Left lobe of liver (tissue), 2 donors: Measurements from ENCODE around the gene ABCC2. TPM values are rescaled to one million over a fixed set of nuclear protein-coding genes. Genes with fewer than 3 reads are reported as not detected.
A peak's percentile ranks its signal among the peaks of the same experiment; 100 is the strongest.
"Not testable (repeated sequence)": the region's sequence is repeated elsewhere in the genome, so short reads cannot be mapped to it uniquely, and the experiment has no call there.

Experiments
- ATAC-seq: fragments of 200-7000 bp; cut with Tn5 transposase; one replicate; pipeline ENCODE4 v1.9.1; 2020; ENCODE audit warnings: mild to moderate bottlenecking, moderate library complexity
- DNase-seq: peaks from one replicate; pipeline ENCODE4 v3.0.0-alpha.2; 2020; ENCODE audit warnings: low spot score
- total RNA-seq: library from RNA; stranded (reverse); gene quantifications from one replicate; pipeline ENCODE4 v1.2.1, GENCODE V29; 2021
- donor health status: DM: no; HTN: no; CAD: no; lungs with moderate emphysema.
- donor health status: DM: no; HTN: yes; CAD: no.

Gene ABCC2
- 254 TPM for total RNA-seq

GRCh38 chr10:99782447-99783286 lies at the start of gene ABCC2:
TSS of gene ABCC2 (plus strand) at chr10:99782640. CDS start at chr10:99782845, 205 bp downstream.
- ATAC-seq (peak; percentile 71), DNase-seq (peak; percentile 70)

- ATAC-seq = no peak
Observed at GRCh38 chr10:99733366-99733765, 49.1 kb upstream of the ABCC2 start.

GRCh38 chr10:99734111-99734510 lies 48.3 kb upstream of the ABCC2 start:
- not testable (repeated sequence) for DNase-seq, ATAC-seq

More at GRCh38 chr10:99733366-99733765, 49.1 kb upstream of the ABCC2 start:
- DNase-seq = no peak

DNA sequence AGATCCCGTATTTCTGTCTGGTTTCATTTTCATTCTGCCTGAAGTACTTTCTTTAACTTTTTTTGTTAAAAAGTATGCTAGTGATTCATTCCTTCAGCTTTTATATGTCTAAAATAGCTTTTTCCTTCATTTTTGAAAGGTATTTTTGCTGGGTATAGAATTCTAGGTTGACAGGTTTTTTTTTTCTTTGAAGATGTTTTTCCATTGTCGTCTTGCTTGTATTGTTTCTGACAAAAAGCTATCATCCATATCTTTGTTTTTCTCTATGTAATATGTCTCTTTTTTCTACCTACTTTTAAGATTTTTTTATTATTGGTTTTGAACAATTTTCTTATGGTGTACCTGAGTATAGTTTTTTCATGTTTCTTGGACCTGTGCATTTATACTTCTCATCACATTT lies 42.2 kb upstream of the ABCC2 start:
- DNase-seq = no peak
- ATAC-seq = no peak

- ATAC-seq (no peak), DNase-seq (no peak)
Observed at GRCh38 chr10:99740933-99741559, 41.4 kb upstream of the ABCC2 start.

DNA sequence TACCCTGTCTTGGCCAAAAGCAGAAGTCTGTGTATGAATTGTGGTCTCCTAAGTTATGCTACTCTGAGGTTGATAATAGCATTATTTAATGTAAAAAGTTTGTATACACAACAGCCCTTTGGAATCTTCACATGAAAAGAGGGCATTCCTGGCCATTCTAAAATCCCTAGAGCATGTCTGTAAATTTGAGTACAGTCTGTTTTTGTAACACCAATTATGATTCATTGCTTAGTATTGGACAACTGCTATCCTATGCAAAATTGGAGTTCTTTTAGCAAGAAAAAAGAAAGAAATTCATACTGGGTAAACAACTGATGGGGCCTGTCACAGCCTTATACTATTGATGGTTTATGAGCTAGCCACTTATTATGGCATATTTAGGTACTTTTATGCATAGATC lies 40.2 kb upstream of the ABCC2 start:
- DNase-seq (no peak), ATAC-seq (no peak)

DNA sequence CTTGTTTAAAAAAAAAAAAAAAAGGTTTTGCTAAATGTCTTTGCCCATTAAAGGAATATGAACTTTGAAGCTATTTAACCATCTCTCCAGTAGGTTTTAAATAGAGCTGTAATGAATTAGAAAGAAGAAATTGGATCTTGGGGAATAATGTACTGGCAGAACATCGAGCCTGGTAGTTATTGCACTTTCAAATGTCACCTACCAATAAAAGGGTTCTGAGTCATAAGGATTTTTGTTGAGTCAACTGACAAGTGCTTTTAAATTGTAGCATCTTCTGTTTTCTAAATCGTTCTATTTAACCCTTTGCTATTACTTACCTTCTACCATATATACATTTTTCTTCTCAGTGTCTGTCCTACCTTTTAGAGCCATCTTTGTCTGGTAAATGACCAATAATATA lies 39.7 kb upstream of the ABCC2 start:
- ATAC-seq = no peak
- DNase-seq = no peak

- ATAC-seq (no peak), DNase-seq (no peak)
Observed at GRCh38 chr10:99743841-99744240, 38.6 kb upstream of the ABCC2 start.

DNA sequence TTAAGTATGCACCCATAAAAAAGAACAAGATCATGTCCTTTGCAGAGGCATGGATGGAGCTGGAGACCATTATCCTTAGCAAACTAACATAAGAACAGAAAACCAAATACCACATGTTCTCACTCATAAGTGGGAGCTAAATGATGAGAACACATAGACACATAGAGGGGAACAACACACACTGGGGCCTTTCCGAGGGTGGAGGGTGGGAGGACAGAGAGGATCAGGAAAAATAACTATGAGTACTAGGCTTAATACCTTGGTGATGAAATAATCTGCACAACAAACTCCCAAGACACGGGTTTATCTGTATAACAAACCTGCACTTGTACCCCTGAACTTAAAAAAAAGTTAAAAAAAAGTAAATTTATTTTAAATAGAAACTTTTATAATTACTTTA lies 36.3 kb upstream of the ABCC2 start:
- not testable (repeated sequence) for DNase-seq, ATAC-seq

GRCh38 chr10:99748823-99749451 lies 33.5 kb upstream of the ABCC2 start:
- DNase-seq = no peak
- ATAC-seq = no peak

- no peak for DNase-seq
- no peak for ATAC-seq
Observed at GRCh38 chr10:99750641-99751040, 31.8 kb upstream of the ABCC2 start.

DNA sequence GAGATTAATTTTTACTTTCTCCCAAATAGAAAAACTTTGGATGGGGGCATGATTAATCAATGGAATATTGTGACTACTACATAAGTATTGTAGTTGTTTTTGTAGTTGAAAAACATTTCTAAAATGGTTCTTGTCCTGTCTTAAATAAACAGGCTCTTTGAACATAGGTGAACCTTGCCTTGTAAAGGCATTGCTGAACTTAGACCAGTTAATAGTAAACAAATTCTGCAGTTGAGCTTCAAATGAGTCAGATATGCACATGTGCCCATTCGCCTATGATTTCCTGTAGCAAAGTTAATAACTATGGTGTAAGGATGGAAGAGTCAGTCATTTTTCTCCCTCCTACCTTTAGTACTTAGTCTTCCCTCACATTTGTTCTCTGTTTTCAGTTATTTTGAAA lies 27.8 kb upstream of the ABCC2 start:
- ATAC-seq = peak; percentile 95

DNA sequence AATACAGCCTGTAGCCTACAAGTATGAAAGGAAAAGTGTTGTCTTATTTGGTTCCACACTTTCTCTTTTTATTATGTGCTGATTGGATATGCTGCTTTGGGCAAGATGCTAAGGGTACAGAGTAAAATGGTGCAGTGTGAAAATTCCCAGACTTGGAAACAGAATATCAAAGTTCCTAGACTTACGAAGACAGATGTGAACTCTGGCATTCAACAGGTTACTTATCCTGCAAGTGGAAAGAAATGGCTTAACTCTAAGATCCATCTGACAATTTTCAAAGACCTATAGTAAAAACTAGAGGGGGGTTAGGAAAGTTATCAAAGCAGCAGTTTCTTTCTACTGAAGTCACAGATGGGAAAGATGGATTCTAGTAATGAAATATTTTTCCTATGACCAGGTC lies 26.3 kb upstream of the ABCC2 start:
- ATAC-seq (no peak), DNase-seq (no peak)

More for the DNA sequence above, 27.8 kb upstream of the ABCC2 start:
- no peak for DNase-seq

- DNase-seq (no peak), ATAC-seq (no peak)
Observed at GRCh38 chr10:99758211-99758891, 24.1 kb upstream of the ABCC2 start.

- no peak for DNase-seq
- no peak for ATAC-seq
Observed at GRCh38 chr10:99760321-99760720, 22.1 kb upstream of the ABCC2 start.

DNA sequence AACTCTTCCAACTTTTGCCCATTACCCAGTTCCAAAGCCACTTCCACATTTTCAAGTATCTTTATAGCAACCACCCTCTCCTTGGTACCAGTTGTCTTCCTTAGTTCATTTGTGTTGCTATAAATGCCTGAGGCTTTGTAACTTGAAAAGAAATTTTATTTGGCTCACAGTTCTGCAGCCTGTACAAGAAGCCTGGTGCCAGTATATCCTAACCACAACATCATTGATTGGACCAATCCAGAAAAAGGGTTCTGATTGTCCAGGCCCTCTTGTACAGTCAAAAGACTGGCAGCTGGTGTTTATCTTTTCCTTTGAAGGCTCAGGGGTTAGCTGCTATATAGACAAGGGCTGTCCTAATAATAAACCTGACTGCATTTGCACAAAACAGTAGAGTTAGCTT lies 21.1 kb upstream of the ABCC2 start:
- DNase-seq (no peak), ATAC-seq (no peak)

GRCh38 chr10:99765672-99766301 lies 16.7 kb upstream of the ABCC2 start:
- ATAC-seq = no peak
- DNase-seq = no peak

DNA sequence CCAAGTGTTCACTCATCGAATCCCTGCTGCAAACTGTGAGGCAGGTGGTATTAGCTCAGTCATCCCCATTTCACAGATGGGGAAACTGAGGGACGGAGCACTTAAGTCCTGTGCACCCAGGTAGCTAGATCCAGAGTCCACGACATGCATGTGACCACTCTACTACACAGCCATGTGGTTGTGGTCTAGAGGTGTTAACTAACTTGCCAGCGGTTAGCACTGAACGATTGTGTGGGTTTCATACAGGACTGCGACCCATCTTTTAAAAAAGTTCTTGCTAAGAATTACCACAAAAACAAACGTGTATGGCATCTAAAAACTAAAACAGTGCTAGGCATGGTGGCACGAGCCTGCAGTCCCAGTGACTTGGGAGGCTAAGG lies 16.1 kb upstream of the ABCC2 start:
- DNase-seq (no peak), ATAC-seq (no peak)

DNA sequence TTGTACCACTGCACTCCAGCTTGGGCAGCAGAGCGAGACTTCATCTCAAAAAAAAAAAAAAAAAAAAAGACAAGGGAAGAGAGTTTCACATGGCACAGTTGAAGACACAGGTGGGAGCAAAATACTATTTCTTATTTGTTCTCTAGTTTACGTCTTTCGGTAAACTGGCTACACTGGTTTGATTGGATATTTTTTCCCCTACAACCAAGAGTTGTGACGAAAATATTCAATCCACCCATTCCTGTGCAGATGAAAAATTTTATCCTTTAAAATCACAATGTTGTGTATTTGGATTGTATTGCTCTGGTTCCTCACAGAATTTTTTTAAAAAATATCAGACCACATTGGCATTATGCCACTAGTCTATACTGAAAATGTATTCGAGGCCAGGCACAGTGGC lies 14.5 kb upstream of the ABCC2 start:
- ATAC-seq (no peak), DNase-seq (no peak)

- no peak for DNase-seq
- ATAC-seq = no peak
Observed at GRCh38 chr10:99768556-99768955, 13.9 kb upstream of the ABCC2 start.

- no peak for ATAC-seq
- DNase-seq = no peak
Observed at GRCh38 chr10:99769706-99770105, 12.7 kb upstream of the ABCC2 start.
